Activated naive CD8-positive, alpha-beta T cell treated with anti-CD3 and anti-CD28 coated beads, Interleukin-2, amount 50 U/mL, for 24 hours (primary cell): ENCODE data around the gene BTBD2.
"Not testable (repeated sequence)": the region's sequence is repeated elsewhere in the genome, so short reads cannot be mapped to it uniquely, and the experiment has no call there.

Experiments used
- ATAC-seq: fragments of 150-1000 bp; cut with Tn5 transposase; one replicate; pipeline ENCODE4 v1.10.0; 2021
- DNase-seq: peaks from one replicate; pipeline ENCODE4 v3.0.0; 2021
- H3K27ac Mint-ChIP-seq: one replicate; pipeline ENCODE4 v1.8.0; 2021; ENCODE audit warnings: mild to moderate bottlenecking, mixed read lengths
- H3K27me3 Mint-ChIP-seq: one replicate; pipeline ENCODE4 v1.8.0; 2021; ENCODE audit warnings: mixed read lengths
- H3K36me3 Mint-ChIP-seq: one replicate; pipeline ENCODE4 v1.8.0; 2021; ENCODE audit warnings: low read depth, mixed read lengths
- H3K4me1 Mint-ChIP-seq: one replicate; pipeline ENCODE4 v1.8.0; 2021; ENCODE audit warnings: mixed read lengths
- H3K4me3 Mint-ChIP-seq: one replicate; pipeline ENCODE4 v1.8.0; 2021; ENCODE audit warnings: mild to moderate bottlenecking, moderate library complexity, mixed read lengths
- H3K9me3 Mint-ChIP-seq: one replicate; pipeline ENCODE4 v1.8.0; 2021; ENCODE audit warnings: mixed read lengths

The BTBD2 gene

GRCh38 chr19:2038284-2039088 is 23.0 kb upstream of the BTBD2 start:
- no peak overlapping the region for H3K4me3 Mint-ChIP-seq
- DNase-seq (no peak), ATAC-seq (no peak)
- H3K27me3 Mint-ChIP-seq: no peaks in the 10 kb centered on the region
- no peaks in the 10 kb centered on the region for H3K9me3 Mint-ChIP-seq
- H3K36me3 Mint-ChIP-seq: peaks cover 3% of the 10 kb centered on the region
- H3K4me1 Mint-ChIP-seq: peaks cover 13% of the 10 kb centered on the region
- H3K27ac Mint-ChIP-seq: no peak overlapping the region

- H3K27ac Mint-ChIP-seq: no peak overlapping the region
- no peak for ATAC-seq
- peaks cover 3% of the 10 kb centered on the region for H3K36me3 Mint-ChIP-seq
- peaks cover 13% of the 10 kb centered on the region for H3K4me1 Mint-ChIP-seq
- H3K27me3 Mint-ChIP-seq: no peaks in the 10 kb centered on the region
- DNase-seq: no peak
- no peak overlapping the region for H3K4me3 Mint-ChIP-seq
- no peaks in the 10 kb centered on the region for H3K9me3 Mint-ChIP-seq
Measured at GRCh38 chr19:2037651-2038255, 22.2 kb upstream of the BTBD2 start.

GRCh38 chr19:2036424-2036823 is 20.9 kb upstream of the BTBD2 start:
- H3K36me3 Mint-ChIP-seq: peaks cover 3% of the 10 kb centered on the region

GRCh38 chr19:2035590-2035991 is 20.1 kb upstream of the BTBD2 start:
- Mint-ChIP-seq H3K27ac (no peak overlapping the region), H3K9me3 (no peaks in the 10 kb centered on the region), H3K4me1 (peaks cover 15% of the 10 kb centered on the region), H3K36me3 (no peaks in the 10 kb centered on the region), H3K4me3 (no peak overlapping the region), H3K27me3 (no peaks in the 10 kb centered on the region)
- DNase-seq: no peak
- no peak for ATAC-seq

More at GRCh38 chr19:2036424-2036823, 20.9 kb upstream of the BTBD2 start:
- H3K4me3 Mint-ChIP-seq: no peak overlapping the region
- no peak overlapping the region for H3K27ac Mint-ChIP-seq
- no peak for DNase-seq
- ATAC-seq: no peak
- peaks cover 20% of the 10 kb centered on the region for H3K4me1 Mint-ChIP-seq
- no peaks in the 10 kb centered on the region for H3K27me3 Mint-ChIP-seq
- H3K9me3 Mint-ChIP-seq: no peaks in the 10 kb centered on the region

GRCh38 chr19:2034729-2035589 is 19.4 kb upstream of the BTBD2 start:
- no peaks in the 10 kb centered on the region for H3K36me3 Mint-ChIP-seq
- no peaks in the 10 kb centered on the region for H3K27me3 Mint-ChIP-seq
- H3K4me1 Mint-ChIP-seq: peaks cover 15% of the 10 kb centered on the region
- ATAC-seq (peak; percentile 26), DNase-seq (peak; percentile 70)
- no peaks in the 10 kb centered on the region for H3K9me3 Mint-ChIP-seq
- no peak overlapping the region for H3K4me3 Mint-ChIP-seq
- no peak overlapping the region for H3K27ac Mint-ChIP-seq

GRCh38 chr19:2034253-2034652 is 18.7 kb upstream of the BTBD2 start:
- H3K4me3 Mint-ChIP-seq, H3K27ac Mint-ChIP-seq, H3K9me3 Mint-ChIP-seq, DNase-seq, H3K27me3 Mint-ChIP-seq, H3K36me3 Mint-ChIP-seq, ATAC-seq: not testable (repeated sequence)
- H3K4me1 Mint-ChIP-seq: peaks cover 15% of the 10 kb centered on the region

- Mint-ChIP-seq H3K9me3 (no peaks in the 10 kb centered on the region), H3K36me3 (no peaks in the 10 kb centered on the region), H3K4me1 (peaks cover 15% of the 10 kb centered on the region), H3K27ac (no peak overlapping the region), H3K27me3 (no peaks in the 10 kb centered on the region), H3K4me3 (no peak overlapping the region)
- DNase-seq: no peak
- no peak for ATAC-seq
Measured at GRCh38 chr19:2033825-2034159, 18.3 kb upstream of the BTBD2 start.

- Mint-ChIP-seq H3K4me3 (no peak overlapping the region), H3K9me3 (no peaks in the 10 kb centered on the region)
Measured at GRCh38 chr19:2033115-2033824, 17.8 kb upstream of the BTBD2 start.

GRCh38 chr19:2032296-2032941 is 16.9 kb upstream of the BTBD2 start:
- DNase-seq: peak; percentile 59
- peak; percentile 55 for ATAC-seq
- no peaks in the 10 kb centered on the region for H3K36me3 Mint-ChIP-seq
- H3K27ac Mint-ChIP-seq: peak overlapping the region; percentile 32
- peak overlapping the region; percentile 41 for H3K4me3 Mint-ChIP-seq
- peaks cover 15% of the 10 kb centered on the region for H3K4me1 Mint-ChIP-seq
- H3K9me3 Mint-ChIP-seq: no peaks in the 10 kb centered on the region
- H3K27me3 Mint-ChIP-seq: no peaks in the 10 kb centered on the region

More at GRCh38 chr19:2033115-2033824, 17.8 kb upstream of the BTBD2 start:
- Mint-ChIP-seq H3K27ac (no peak overlapping the region), H3K4me1 (peaks cover 15% of the 10 kb centered on the region), H3K27me3 (no peaks in the 10 kb centered on the region), H3K36me3 (no peaks in the 10 kb centered on the region)
- DNase-seq: no peak
- ATAC-seq: no peak

- no peak for ATAC-seq
- no peaks in the 10 kb centered on the region for H3K27me3 Mint-ChIP-seq
- no peak overlapping the region for H3K27ac Mint-ChIP-seq
- DNase-seq: no peak
- no peak overlapping the region for H3K4me3 Mint-ChIP-seq
- H3K9me3 Mint-ChIP-seq: no peaks in the 10 kb centered on the region
- H3K4me1 Mint-ChIP-seq: peaks cover 7% of the 10 kb centered on the region
- peaks cover 2% of the 10 kb centered on the region for H3K36me3 Mint-ChIP-seq
Measured at GRCh38 chr19:2027361-2027760, 11.8 kb upstream of the BTBD2 start.

- Mint-ChIP-seq H3K4me1 (peaks cover under 1% of the 10 kb centered on the region), H3K27me3 (no peaks in the 10 kb centered on the region), H3K9me3 (no peaks in the 10 kb centered on the region), H3K27ac (no peak overlapping the region), H3K36me3 (peaks cover 2% of the 10 kb centered on the region), H3K4me3 (no peak overlapping the region)
- no peak for ATAC-seq
- DNase-seq: no peak
Measured at GRCh38 chr19:2026770-2027169, 11.3 kb upstream of the BTBD2 start.

GRCh38 chr19:2022289-2022688 is 6.8 kb upstream of the BTBD2 start:
- DNase-seq (no peak), ATAC-seq (no peak)
- H3K4me3 Mint-ChIP-seq: no peak overlapping the region
- no peaks in the 10 kb centered on the region for H3K9me3 Mint-ChIP-seq
- peaks cover 5% of the 10 kb centered on the region for H3K4me1 Mint-ChIP-seq
- no peak overlapping the region for H3K27ac Mint-ChIP-seq
- peaks cover 2% of the 10 kb centered on the region for H3K36me3 Mint-ChIP-seq
- H3K27me3 Mint-ChIP-seq: no peaks in the 10 kb centered on the region

GRCh38 chr19:2021453-2022140 is 6.1 kb upstream of the BTBD2 start:
- no peaks in the 10 kb centered on the region for H3K9me3 Mint-ChIP-seq
- H3K27ac Mint-ChIP-seq: no peak overlapping the region
- DNase-seq (no peak), ATAC-seq (no peak)
- H3K4me1 Mint-ChIP-seq: peaks cover 8% of the 10 kb centered on the region
- H3K36me3 Mint-ChIP-seq: peaks cover 2% of the 10 kb centered on the region
- H3K4me3 Mint-ChIP-seq: no peak overlapping the region
- no peaks in the 10 kb centered on the region for H3K27me3 Mint-ChIP-seq
